HepG2 (cell line): Measurements from ENCODE around the gene CHAF1B. TPM values are rescaled to one million over a fixed set of nuclear protein-coding genes. Genes with fewer than 3 reads are reported as not detected.

Source experiments
- ATAC-seq: fragments of 200-7000 bp; cut with Tn5 transposase; 3 replicates; pipeline ENCODE4 v1.9.1; 2020; ENCODE audit warnings: mild to moderate bottlenecking, moderate library complexity
- BruUV-seq: library from RNA; stranded (reverse); fragments of 400-500 nt; replicated peaks from 2 replicates; lab custom pipeline; 2021; lab: Mats Ljungman, UMichigan
- CTCF ChIA-PET: fragments of 300-600 bp; formaldehyde crosslinking; extraction: SDS; loops from one replicate; lab custom pipeline; 2021; ENCODE audit warnings: low total read pairs, inconsistent platforms, low intra/inter-chr PET ratio; lab: Yijun Ruan, JAX
- POLR2A ChIA-PET: fragments of 350-600 bp; sonication (Branson Sonifier 250); formaldehyde crosslinking; loops from one replicate; lab custom pipeline; 2020; ENCODE audit warnings: antibody characterized with exemption, inconsistent platforms; lab: Yijun Ruan, JAX
- DNase-seq: peaks from one replicate; pipeline ENCODE4 v3.0.0-alpha.2; 2015; ENCODE audit warnings: low spot score
- FAIRE-seq: peaks from 3 replicates; lab custom pipeline; 2011; peaks lifted over from hg19 to GRCh38; lab: Jason Lieb, UNC
- H2AFZ ChIP-seq: one replicate; pipeline ENCODE4 v1.6.1; 2011; ENCODE audit warnings: low read length, inconsistent platforms
- H3K27ac ChIP-seq: fragments of 300-600 bp; 3 replicates; pipeline ENCODE4 v1.8.0; 2011; ENCODE audit warnings: mixed run types, mild to moderate bottlenecking, mixed read lengths, low read length, inconsistent platforms; ENCODE audit not compliant: insufficient read depth; ENCODE audit errors: extremely low read length
- H3K27me3 ChIP-seq, 2 experiments: fragments of 200-600 bp in 1 of 2; 2 replicates in 1 of 2; 3 replicates in 1 of 2; pipeline versions ENCODE4 v1.6.0 to v1.8.0; 2011; ENCODE audit warnings: low read length in 2 of 2, mild to moderate bottlenecking in 2 of 2, moderate library complexity in 2 of 2, inconsistent platforms in 1 of 2; ENCODE audit not compliant: insufficient read depth in 2 of 2, control insufficient read depth in 1 of 2
- H3K36me3 ChIP-seq, 2 experiments: fragments of 200-600 bp in 1 of 2; replicated peaks in 1 of 2; 2 replicates in 1 of 2; 3 replicates in 1 of 2; pipeline versions ENCODE4 v1.5.1 to v1.8.0; 2011; ENCODE audit warnings: low read length in 2 of 2, inconsistent platforms in 1 of 2; ENCODE audit not compliant: insufficient read depth in 2 of 2, control insufficient read depth in 1 of 2
- H3K4me1 ChIP-seq: 2 replicates; pipeline ENCODE4 v1.5.1; 2012; ENCODE audit warnings: low read length, inconsistent platforms; ENCODE audit not compliant: insufficient read depth
- H3K4me2 ChIP-seq: 2 replicates; pipeline ENCODE4 v1.6.0; 2011; ENCODE audit warnings: low read depth, low read length, inconsistent platforms
- H3K4me3 ChIP-seq, 3 experiments: fragments of 200-600 bp in 1 of 3; sonication (generic), shearing (Covaris generic) in 1 of 3; replicated peaks in 1 of 3; 2 replicates each; pipeline ENCODE4 v1.5.1; 2011 to 2016; ENCODE audit warnings: low read length in 3 of 3, inconsistent platforms in 2 of 3, low read depth in 2 of 3, mild to moderate bottlenecking in 2 of 3, control low read depth in 1 of 3, mixed read lengths in 1 of 3; ENCODE audit not compliant: insufficient read depth in 1 of 3
- H3K79me2 ChIP-seq: one replicate; pipeline ENCODE4 v1.6.1; 2011; ENCODE audit warnings: low read length, inconsistent platforms; ENCODE audit not compliant: insufficient read depth
- H3K9ac ChIP-seq: 2 replicates; pipeline ENCODE4 v1.6.0; 2011; ENCODE audit warnings: mild to moderate bottlenecking, low read depth, low read length, inconsistent platforms; ENCODE audit not compliant: insufficient read depth
- H3K9me3 ChIP-seq: 2 replicates; pipeline ENCODE4 v1.5.1; 2012; ENCODE audit warnings: mild to moderate bottlenecking, low read length
- H4K20me1 ChIP-seq: 2 replicates; pipeline ENCODE4 v1.6.0; 2011; ENCODE audit warnings: inconsistent platforms, mild to moderate bottlenecking, low read length, moderate library complexity; ENCODE audit not compliant: insufficient read depth
- ARID5B ChIP-seq: IDR thresholded peaks from 2 replicates; pipeline ENCODE4 v1.4.0; 2020; ENCODE audit warnings: mild to moderate bottlenecking, missing genetic modification reagents
- FOXP1 ChIP-seq, 2 experiments: fragments of 450-650 bp in 1 of 2; IDR thresholded peaks; 2 replicates each; pipeline ENCODE4 v1.6.1; 2017 to 2018; ENCODE audit warnings: antibody characterized with exemption in 1 of 2
- GABPB1 ChIP-seq: IDR thresholded peaks from 2 replicates; pipeline ENCODE4 v1.6.1; 2016; ENCODE audit warnings: mild to moderate bottlenecking, missing genetic modification reagents, moderate library complexity, missing compliant biosample characterization
- HDAC1 ChIP-seq: sonication (generic); formaldehyde crosslinking; IDR thresholded peaks from 2 replicates; pipeline ENCODE4 v1.5.1; 2020; ENCODE audit warnings: mild to moderate bottlenecking, missing genetic modification reagents
- HNRNPLL ChIP-seq: fragments of 200-400 bp; formaldehyde crosslinking; IDR thresholded peaks from 2 replicates; pipeline ENCODE4 v1.6.1; 2017; ENCODE audit warnings: mild to moderate bottlenecking, low read depth, low read length; ENCODE audit not compliant: poor library complexity, severe bottlenecking
- MBNL3 ChIP-seq: fragments of 250-450 bp; sonication (Bioruptor Pico); conservative IDR thresholded peaks from 2 replicates; pipeline ENCODE4 v1.8.0; 2022; ENCODE audit warnings: mild to moderate bottlenecking, inconsistent platforms
- RARA ChIP-seq: IDR thresholded peaks from 2 replicates; pipeline ENCODE4 v1.6.1; 2016; ENCODE audit warnings: missing genetic modification reagents, missing compliant biosample characterization
- SALL1 ChIP-seq: sonication (generic); formaldehyde crosslinking; IDR thresholded peaks from 2 replicates; pipeline ENCODE4 v1.8.0; 2022; ENCODE audit warnings: mild to moderate bottlenecking, missing genetic modification reagents
- SAP130 ChIP-seq: IDR thresholded peaks from 2 replicates; pipeline ENCODE4 v1.6.1; 2016; ENCODE audit warnings: low read depth
- SKI ChIP-seq: fragments of 450-650 bp; IDR thresholded peaks from one replicate; pipeline ENCODE4 v1.6.1; 2018; ENCODE audit warnings: mild to moderate bottlenecking; ENCODE audit not compliant: partially characterized antibody
- SOX5 ChIP-seq: IDR thresholded peaks from 2 replicates; pipeline ENCODE4 v1.6.1; 2016; ENCODE audit warnings: borderline replicate concordance
- SP5 ChIP-seq: IDR thresholded peaks from 2 replicates; pipeline ENCODE4 v1.6.1; 2016; ENCODE audit warnings: low read depth, borderline replicate concordance
- UBTF ChIP-seq: sonication (generic); formaldehyde crosslinking; IDR thresholded peaks from 2 replicates; pipeline ENCODE4 v1.4.0; 2020; ENCODE audit warnings: mild to moderate bottlenecking, missing genetic modification reagents
- ZNF317 ChIP-seq: sonication (generic); formaldehyde crosslinking; IDR thresholded peaks from 2 replicates; pipeline ENCODE4 v1.5.0; 2020; ENCODE audit warnings: mild to moderate bottlenecking, missing genetic modification reagents
- ZNF354B ChIP-seq: sonication (generic); formaldehyde crosslinking; IDR thresholded peaks from 2 replicates; pipeline ENCODE4 v1.8.0; 2022; ENCODE audit warnings: mild to moderate bottlenecking, missing genetic modification reagents
- ZNF383 ChIP-seq: sonication (generic); formaldehyde crosslinking; IDR thresholded peaks from 2 replicates; pipeline ENCODE4 v1.4.0; 2020; ENCODE audit warnings: missing genetic modification reagents, mild to moderate bottlenecking, borderline replicate concordance
- ZNF451 ChIP-seq: sonication (generic); formaldehyde crosslinking; IDR thresholded peaks from 2 replicates; pipeline ENCODE4 v1.5.0; 2020; ENCODE audit warnings: mild to moderate bottlenecking, missing genetic modification reagents
- ZNF614 ChIP-seq: IDR thresholded peaks from 2 replicates; pipeline ENCODE4 v1.6.1; 2018; ENCODE audit warnings: missing biosample characterization, missing genetic modification reagents, inconsistent platforms, borderline replicate concordance
- ZSCAN12 ChIP-seq: sonication (generic); formaldehyde crosslinking; IDR thresholded peaks from 2 replicates; pipeline ENCODE4 v1.9.0; 2021; ENCODE audit warnings: mild to moderate bottlenecking, missing genetic modification reagents
- ZSCAN22 ChIP-seq: sonication (generic); formaldehyde crosslinking; IDR thresholded peaks from 2 replicates; pipeline ENCODE4 v1.4.0; 2020; ENCODE audit warnings: mild to moderate bottlenecking, missing genetic modification reagents
- WGBS: methylation state at CpG from one replicate; pipeline ENCODE4 v1.1.6; 2017; ENCODE audit warnings: low lambda C conversion rate; 5-methylcytosine and 5-hydroxymethylcytosine counted together
- in situ Hi-C: cut with HindIII; loops from 2 replicates; pipeline ENCODE4 v1.10.0; 2017; ENCODE audit warnings: low pct_unique_long_range_greater_than_20kb; ENCODE audit not compliant: extremely low pct_ligation_motif_present
- intact Hi-C: fragments of 100-400 bp; cut with micrococcal nuclease; formaldehyde crosslinking; loops from one replicate; pipeline ENCODE4 v1.10.0; 2022; ENCODE audit not compliant: unreplicated experiment
- polyA plus RNA-seq, 8 experiments: library from polyadenylated mRNA; depleted of rRNA in 3 of 8; stranded (reverse) in 7 of 8; unstranded in 1 of 8; fragments of >200 nt; fragmentation: Illumina TruSeq in 4 of 8; extraction: Trizol in 4 of 8; gene quantifications; 2 replicates each; pipeline versions ENCODE4 v1.2.1 to v1.2.3, GENCODE V29; 2011 to 2016; ENCODE audit warnings: low read depth in 4 of 8, missing spikeins in 1 of 8, mixed read lengths in 1 of 8; ENCODE audit not compliant: insufficient read depth in 1 of 8
- total RNA-seq, 5 experiments: library from RNA; depleted of rRNA; stranded (reverse); fragments of >200 nt; fragmentation: Illumina TruSeq; extraction: Trizol; gene quantifications; 2 replicates each; pipeline ENCODE4 v1.2.3, GENCODE V29; 2016; ENCODE audit warnings: low read depth in 1 of 5

Gene CHAF1B
- total and polyA plus RNA-seq, 2 of the 13 experiments (the other 11 are each of a cell fraction or from before 2014, with no cell fraction given): 5.1 to 14.1 TPM

DNA sequence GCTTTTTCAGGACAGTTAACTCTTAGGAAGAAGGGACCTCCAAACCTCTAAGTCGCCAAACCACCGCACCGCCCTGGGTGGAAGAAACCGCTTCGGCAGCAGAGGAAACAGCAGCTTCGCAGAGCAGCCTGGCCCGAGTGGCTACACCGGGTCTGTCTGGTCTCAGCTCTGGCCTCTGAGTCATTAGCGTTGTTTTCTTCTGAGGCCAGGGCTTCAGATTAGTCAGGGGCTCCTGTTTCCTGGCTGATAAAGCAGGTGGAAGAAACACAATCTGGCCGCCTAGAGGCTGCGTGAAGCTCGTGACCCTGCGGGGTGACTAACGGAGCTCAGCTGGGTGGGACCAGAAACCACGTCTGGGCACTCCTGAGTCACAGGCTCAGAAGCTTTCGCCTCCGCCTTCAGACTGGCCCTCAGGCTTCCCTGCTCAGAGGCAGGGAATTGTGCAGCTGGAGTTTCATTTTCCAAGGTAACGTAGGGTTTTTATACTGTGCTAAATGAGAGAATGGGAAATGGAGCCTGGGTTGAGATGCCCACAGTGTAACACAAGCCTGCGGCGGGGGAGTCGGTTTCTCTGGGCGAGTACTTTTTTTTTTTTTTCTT lies 44.9 kb downstream of the CHAF1B start:
- Histone ChIP-seq H3K27ac (peak overlapping the region; percentile 22), H3K4me2 (peak overlapping the region; percentile 65), H3K27me3 (no peaks in the 10 kb centered on the region), H3K4me3 (peak overlapping the region in 2 of 3 experiments; percentile 21 to 58; a peak in 4 of 6 replicates), H3K79me2 (no peaks in the 10 kb centered on the region), H4K20me1 (no peaks in the 10 kb centered on the region), H2AFZ (peak overlapping the region; percentile 52), H3K36me3 (no peaks in the 10 kb centered on the region), H3K9ac (peak overlapping the region; percentile 43; the same call in 1 of the 2 replicates), H3K9me3 (no peaks in the 10 kb centered on the region), H3K4me1 (peaks cover 31% of the 10 kb centered on the region)
- FAIRE-seq (no peak), ATAC-seq (peak; percentile 90), DNase-seq (peak; percentile 69)
- in situ Hi-C loops: no loop called here
- intact Hi-C loops: no loop called here
- no TSS peak for BruUV-seq
- POLR2A ChIA-PET: interaction anchor here (2.4 kb wide), 1 partner anchor 49 kb away, joined by 15 read pairs; the partner anchor contains the start of gene CLDN14
- CTCF ChIA-PET: no interaction called here
- WGBS: 55% methylated on average over 20 of the region's 22 CpGs
- no peak for TF ChIP-seq ZNF383 (CRISPR knock-in tag)
- TF ChIP-seq SKI: peak; percentile 30
- TF ChIP-seq FOXP1 (IDR thresholded peaks at IDR 0.05): no peak
- TF ChIP-seq FOXP1 (CRISPR knock-in tag; IDR thresholded peaks at IDR 0.05): peak; percentile 41; the same call in 1 of the 2 replicates
- TF ChIP-seq UBTF: peak; percentile 95
- TF ChIP-seq SOX5: peak; percentile 23; the same call in 1 of the 2 replicates
- TF ChIP-seq RARA (CRISPR knock-in tag): 0 out of 2 replicates have a peak, but pooled peaks have one; percentile 13
- peak; percentile 17; the same call in 1 of the 2 replicates for TF ChIP-seq SALL1
- no peak for TF ChIP-seq ZNF614 (CRISPR knock-in tag)
- TF ChIP-seq GABPB1 (CRISPR knock-in tag): 0 out of 2 replicates have a peak, but pooled peaks have one; percentile 24
- TF ChIP-seq HNRNPLL: no peak
- TF ChIP-seq MBNL3 (CRISPR knock-in tag): no peak
- TF ChIP-seq ZNF317: no peak
- no peak for TF ChIP-seq ZNF354B (CRISPR knock-in tag)
- no peak for TF ChIP-seq ZNF451 (CRISPR knock-in tag)
- TF ChIP-seq ZSCAN12: no peak
- no peak for TF ChIP-seq SP5 (CRISPR knock-in tag)
- 0 out of 2 replicates have a peak, but pooled peaks have one; percentile 13 for TF ChIP-seq ARID5B (CRISPR knock-in tag)
- TF ChIP-seq HDAC1: no peak
- TF ChIP-seq SAP130: peak; percentile 17; the same call in 1 of the 2 replicates
- peak; percentile 89 for TF ChIP-seq ZSCAN22 (CRISPR knock-in tag)
